GM23338 (cell line): ENCODE data around the gene DUSP3. TPM values are rescaled to one million over a fixed set of nuclear protein-coding genes. Genes with fewer than 3 reads are reported as not detected.

Source experiments
- ATAC-seq: fragments of 200-7000 bp; cut with Tn5 transposase; 3 replicates; pipeline ENCODE4 v1.9.1; 2020
- DNase-seq: peaks from one replicate; pipeline ENCODE4 v3.0.0-alpha.2; 2015; ENCODE audit warnings: low spot score
- H2AFZ ChIP-seq: fragments of 200-600 bp; sonication (generic); 2 replicates; pipeline ENCODE4 v1.8.0; 2016; ENCODE audit warnings: antibody characterized with exemption, mild to moderate bottlenecking, moderate library complexity
- H3F3A ChIP-seq: fragments of 200-600 bp; sonication (generic); replicated peaks from 2 replicates; pipeline ENCODE4 v1.8.0; 2017; ENCODE audit warnings: antibody characterized with exemption, mixed run types, low read depth
- H3K27ac ChIP-seq: fragments of 200-600 bp; sonication (generic); 2 replicates; pipeline ENCODE4 v1.6.1; 2016; ENCODE audit warnings: low read depth
- H3K27me3 ChIP-seq: fragments of 200-600 bp; sonication (generic); 2 replicates; pipeline ENCODE4 v1.8.0; 2016; ENCODE audit warnings: mild to moderate bottlenecking, mixed run types, moderate library complexity; ENCODE audit not compliant: insufficient read depth
- H3K36me3 ChIP-seq: fragments of 200-600 bp; sonication (generic); 2 replicates; pipeline ENCODE4 v1.8.0; 2016; ENCODE audit warnings: mild to moderate bottlenecking; ENCODE audit not compliant: insufficient read depth
- H3K4me1 ChIP-seq: fragments of 200-600 bp; sonication (generic); 2 replicates; pipeline ENCODE4 v1.8.0; 2016; ENCODE audit warnings: mild to moderate bottlenecking, moderate library complexity; ENCODE audit not compliant: insufficient read depth
- H3K4me2 ChIP-seq: fragments of 200-600 bp; sonication (generic); 2 replicates; pipeline ENCODE4 v1.7.1; 2017; ENCODE audit warnings: mixed run types
- H3K4me3 ChIP-seq: fragments of 200-600 bp; sonication (generic); 2 replicates; pipeline ENCODE4 v1.6.1; 2016; ENCODE audit warnings: mixed run types
- H3K79me2 ChIP-seq: fragments of 200-600 bp; sonication (generic); replicated peaks from 2 replicates; pipeline ENCODE4 v1.8.0; 2017; ENCODE audit warnings: mild to moderate bottlenecking; ENCODE audit not compliant: insufficient read depth
- H3K9me2 ChIP-seq: fragments of 200-600 bp; sonication (generic); 2 replicates; pipeline ENCODE4 v1.8.0; 2017; ENCODE audit not compliant: insufficient read depth
- H4K20me1 ChIP-seq: fragments of 200-600 bp; sonication (generic); replicated peaks from 2 replicates; pipeline ENCODE4 v1.8.0; 2017; ENCODE audit warnings: mild to moderate bottlenecking; ENCODE audit not compliant: insufficient read depth
- H3K27ac Mint-ChIP-seq: 2 replicates; pipeline ENCODE4 v1.8.0; 2020; ENCODE audit warnings: inconsistent platforms, mild to moderate bottlenecking, moderate library complexity, mixed read lengths
- H3K27me3 Mint-ChIP-seq: 3 replicates; pipeline ENCODE4 v1.8.0; 2022; ENCODE audit warnings: low read depth, mild to moderate bottlenecking, moderate library complexity, mixed read lengths, inconsistent platforms; ENCODE audit not compliant: insufficient read depth, poor library complexity
- H3K36me3 Mint-ChIP-seq: 3 replicates; pipeline ENCODE4 v1.8.0; 2021; ENCODE audit warnings: low read depth, mild to moderate bottlenecking, inconsistent platforms, moderate library complexity, mixed read lengths
- H3K4me1 Mint-ChIP-seq: 3 replicates; pipeline ENCODE4 v1.8.0; 2020; ENCODE audit warnings: mild to moderate bottlenecking, inconsistent platforms, mixed read lengths
- H3K4me3 Mint-ChIP-seq: 3 replicates; pipeline ENCODE4 v1.8.0; 2021; ENCODE audit warnings: moderate library complexity, mild to moderate bottlenecking, inconsistent platforms, mixed read lengths
- H3K9me3 Mint-ChIP-seq: 3 replicates; pipeline ENCODE4 v1.8.0; 2020; ENCODE audit warnings: moderate library complexity, mild to moderate bottlenecking, inconsistent platforms, mixed read lengths
- CREB1 ChIP-seq: fragments of 250-450 bp; sonication (Bioruptor Pico); IDR thresholded peaks from 2 replicates; pipeline ENCODE4 v1.5.0; 2020; ENCODE audit warnings: low read depth, mild to moderate bottlenecking, moderate library complexity
- CTCF ChIP-seq, 2 experiments: fragments of 200-600 bp in 1 of 2; sonication (generic) in 1 of 2; conservative IDR thresholded peaks; 2 replicates each; pipeline versions ENCODE4 v1.5.1 to v1.6.1; 2016 to 2017; ENCODE audit warnings: antibody characterized with exemption in 2 of 2, low read depth in 2 of 2, mild to moderate bottlenecking in 2 of 2, moderate library complexity in 1 of 2
- ETS1 ChIP-seq: IDR thresholded peaks from 2 replicates; pipeline ENCODE4 v1.6.1; 2016; ENCODE audit warnings: antibody characterized with exemption
- EZH2 ChIP-seq: fragments of 200-600 bp; sonication (generic); IDR thresholded peaks from one replicate; pipeline ENCODE4 v1.8.0; 2017; ENCODE audit warnings: antibody characterized with exemption, mild to moderate bottlenecking, low read depth; ENCODE audit not compliant: unreplicated experiment
- EZH2phosphoT487 ChIP-seq: fragments of 200-600 bp; sonication (generic); IDR thresholded peaks from one replicate; pipeline ENCODE4 v1.8.1; 2018; ENCODE audit warnings: antibody characterized with exemption; ENCODE audit not compliant: unreplicated experiment
- JUNB ChIP-seq: IDR thresholded peaks from one replicate; pipeline ENCODE4 v1.6.1; 2016; ENCODE audit warnings: antibody characterized with exemption; ENCODE audit not compliant: unreplicated experiment
- NANOG ChIP-seq: IDR thresholded peaks from 2 replicates; pipeline ENCODE4 v1.6.1; 2016; ENCODE audit warnings: antibody characterized with exemption, borderline replicate concordance
- POLR2AphosphoS5 ChIP-seq: IDR thresholded peaks from 2 replicates; pipeline ENCODE4 v1.6.1; 2016; ENCODE audit warnings: antibody characterized with exemption, low read depth
- REST ChIP-seq: IDR thresholded peaks from one replicate; pipeline ENCODE4 v1.6.1; 2018; ENCODE audit warnings: antibody characterized with exemption; ENCODE audit not compliant: unreplicated experiment
- STAT1 ChIP-seq: IDR thresholded peaks from one replicate; pipeline ENCODE4 v1.6.1; 2016; ENCODE audit warnings: antibody characterized with exemption; ENCODE audit not compliant: unreplicated experiment
- ZNF114 ChIP-seq: fragments of 250-450 bp; sonication (Bioruptor Pico); IDR thresholded peaks from 2 replicates; pipeline ENCODE4 v1.5.0; 2020; ENCODE audit warnings: mild to moderate bottlenecking, moderate library complexity
- ZNF331 ChIP-seq: fragments of 250-450 bp; sonication (Bioruptor Pico); IDR thresholded peaks from 2 replicates; pipeline ENCODE4 v1.5.0; 2020; ENCODE audit warnings: low read depth, mild to moderate bottlenecking, moderate library complexity
- ZNF462 ChIP-seq: fragments of 250-450 bp; sonication (Bioruptor Pico); IDR thresholded peaks from 2 replicates; pipeline ENCODE4 v1.5.0; 2020; ENCODE audit warnings: mild to moderate bottlenecking, moderate library complexity
- polyA plus RNA-seq: library from polyadenylated mRNA; unstranded; fragments of >200 nt; fragmentation: Nextera tagmentation; extraction: Ambion mirVana; gene quantifications from 2 replicates; pipeline ENCODE4 v1.2.1, GENCODE V29; 2016
- total RNA-seq: library from RNA; depleted of rRNA; stranded (reverse); fragments of >200 nt; shearing (Covaris generic); gene quantifications from 2 replicates; pipeline ENCODE4 v1.2.3, GENCODE V29; 2014

Gene DUSP3
- total and polyA plus RNA-seq, 2 experiments from 2014 or later: 14.7 to 22.1 TPM

- TF ChIP-seq ZNF462 (CRISPR knock-in tag): no peak
- TF ChIP-seq EZH2phosphoT487: no peak
- TF ChIP-seq POLR2AphosphoS5: no peak
These were observed 9.4 kb downstream of the DUSP3 start (continued) for GRCh38 chr17:43769426-43769825.

GRCh38 chr17:43768943-43769342, 9.8 kb downstream of the DUSP3 start:
- Histone ChIP-seq H4K20me1 (no peaks in the 10 kb centered on the region), H3K36me3 (0 out of 2 replicates have a peak, but pooled peaks cover 5% of the 10 kb centered on the region), H2AFZ (no peak overlapping the region), H3F3A (no peaks in the 10 kb centered on the region), H3K27ac (no peak overlapping the region), H3K4me3 (no peak overlapping the region), H3K4me2 (no peak overlapping the region), H3K9me2 (no peaks in the 10 kb centered on the region), H3K4me1 (no peaks in the 10 kb centered on the region), H3K27me3 (no peaks in the 10 kb centered on the region), H3K79me2 (no peaks in the 10 kb centered on the region)
- DNase-seq: no peak
- H3K36me3 Mint-ChIP-seq: peaks cover 33% of the 10 kb centered on the region
- ATAC-seq: no peak
- H3K27me3 Mint-ChIP-seq: peaks cover 5% of the 10 kb centered on the region
- no peaks in the 10 kb centered on the region for H3K9me3 Mint-ChIP-seq
- no peaks in the 10 kb centered on the region for H3K4me1 Mint-ChIP-seq
- H3K4me3 Mint-ChIP-seq: no peak overlapping the region
- no peak overlapping the region for H3K27ac Mint-ChIP-seq
- no peak for TF ChIP-seq ZNF331 (CRISPR knock-in tag)
- no peak for TF ChIP-seq JUNB
- TF ChIP-seq NANOG: no peak
- TF ChIP-seq ETS1: no peak
- no peak for TF ChIP-seq ZNF114 (CRISPR knock-in tag)
- no peak for TF ChIP-seq EZH2
- TF ChIP-seq STAT1: no peak
- TF ChIP-seq REST: no peak
- TF ChIP-seq CTCF (conservative IDR thresholded peaks at IDR 0.05; ENCODE audit: low read depth in 2 of 2): no peak
- TF ChIP-seq POLR2AphosphoS5: no peak
- no peak for TF ChIP-seq CREB1 (CRISPR knock-in tag)
